AG04450 (cell line): ENCODE measurements around the gene SLC26A3. TPM values are rescaled to one million over a fixed set of nuclear protein-coding genes. Genes with fewer than 3 reads are reported as not detected.

Source experiments
- CTCF ChIA-PET: fragments of 300-600, 350-600 bp; formaldehyde crosslinking; extraction: SDS; loops from one replicate; lab custom pipeline; 2022; ENCODE audit warnings: antibody characterized with exemption, inconsistent platforms; lab: Charles Lee
- POLR2A ChIA-PET: fragments of 350-600 bp; formaldehyde crosslinking; extraction: SDS; loops from one replicate; lab custom pipeline; 2021; ENCODE audit warnings: antibody characterized with exemption, inconsistent platforms; lab: Yijun Ruan, JAX
- DNase-seq: peaks from one replicate; pipeline ENCODE4 v3.0.0-alpha.2; 2011; ENCODE audit warnings: low read depth, low spot score
- H3K27ac ChIP-seq: one replicate; pipeline ENCODE4 v1.5.1; 2012; ENCODE audit warnings: low read depth, low read length, control low read depth
- H3K27me3 ChIP-seq: one replicate; pipeline ENCODE4 v1.6.0; 2012; ENCODE audit warnings: low read length; ENCODE audit not compliant: control insufficient read depth, insufficient read depth
- H3K4me3 ChIP-seq: 2 replicates; pipeline ENCODE4 v1.5.1; 2011; ENCODE audit warnings: mild to moderate bottlenecking, low read depth, low read length, control low read depth
- H3K9me3 ChIP-seq: 2 replicates; pipeline ENCODE4 v1.5.1; 2012; ENCODE audit warnings: low read length; ENCODE audit not compliant: control insufficient read depth, insufficient read depth
- CTCF ChIP-seq: IDR thresholded peaks from 2 replicates; pipeline ENCODE4 v1.5.1; 2011; ENCODE audit warnings: low read depth, low read length, control low read depth, inconsistent platforms
- polyA plus RNA-seq: library from polyadenylated mRNA; depleted of rRNA; stranded (reverse); fragments of >200 nt; gene quantifications from 2 replicates; pipeline ENCODE4 v1.2.3, GENCODE V29; 2011

SLC26A3 gene
- polyA plus RNA-seq, 1 experiment, result not detected

DNA sequence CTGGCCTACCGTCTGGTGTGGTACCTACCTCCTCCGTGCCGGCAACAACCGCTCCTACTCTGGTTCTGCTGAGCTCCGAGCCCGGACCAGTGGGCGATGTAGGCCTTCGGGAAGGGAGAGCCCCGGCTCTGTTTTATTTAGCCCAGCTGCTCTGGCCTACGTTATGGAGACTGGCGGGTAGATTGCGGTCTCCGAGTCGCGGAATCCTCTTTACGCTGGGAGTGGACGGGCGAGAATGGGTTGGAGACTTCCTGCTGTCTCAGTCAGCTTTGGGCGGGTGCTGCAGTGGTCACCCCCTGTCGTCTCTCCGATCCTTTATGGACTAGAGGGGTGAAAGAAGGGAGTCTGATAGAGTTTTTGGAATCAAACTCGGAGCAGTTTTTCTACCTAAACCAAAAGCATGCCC is 58.7 kb downstream of the SLC26A3 start:
- Histone ChIP-seq H3K9me3 (no peaks in the 10 kb centered on the region), H3K4me3 (peak overlapping the region; percentile 94), H3K27me3 (no peaks in the 10 kb centered on the region), H3K27ac (peak overlapping the region; percentile 99)
- ChIA-PET CTCF (interaction anchor here (0.5 to 7.6 kb wide), 5 partner anchors 16 to 493 kb away, joined by 3 to 117 read pairs (median 10); no protein-coding TSS in a partner anchor), POLR2A (interaction anchor here (0.6 kb wide), 1 partner anchor 281 kb away, joined by 3 read pairs; no protein-coding TSS in a partner anchor)
- no peak for TF ChIP-seq CTCF
- no peak for DNase-seq

DNA sequence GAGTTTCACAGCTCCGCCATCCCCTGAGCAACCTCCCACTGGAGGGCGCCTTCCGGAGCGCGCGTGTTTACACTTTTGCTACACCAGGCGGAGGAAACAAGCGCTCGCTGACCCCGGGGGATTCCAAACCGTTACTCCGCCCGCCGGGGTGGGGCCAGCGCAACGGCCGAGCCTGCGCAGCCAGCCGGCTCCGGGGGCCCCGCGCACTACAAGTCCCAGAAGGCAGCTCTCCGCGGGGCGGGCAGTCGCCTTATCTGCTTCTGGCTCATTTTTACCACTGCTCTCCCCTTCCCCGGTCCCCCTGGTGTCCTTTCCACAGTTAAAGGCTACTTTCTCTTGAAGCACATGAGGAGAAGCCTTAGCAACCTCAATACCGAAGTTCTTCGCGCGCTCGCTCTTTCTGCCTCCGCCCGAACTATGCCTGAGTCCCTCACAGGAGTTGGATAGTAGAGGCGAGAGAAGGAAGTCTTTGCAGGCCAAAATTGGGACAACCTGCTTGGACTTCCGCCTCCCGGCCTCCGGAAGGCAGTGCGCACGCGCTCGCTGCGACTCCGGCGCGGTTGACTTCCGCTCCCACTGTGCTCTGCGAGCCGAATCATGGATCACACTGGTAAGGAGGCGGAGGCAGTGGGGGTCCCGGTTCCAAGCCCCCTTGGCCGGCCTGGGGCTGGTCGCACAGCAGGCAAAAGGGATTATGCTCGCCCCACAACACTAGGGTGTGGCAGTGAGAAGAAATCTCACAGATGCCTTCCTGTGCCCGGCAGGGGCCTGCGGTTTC is 59.3 kb downstream of the SLC26A3 start, which contains the start of gene CBLL1:
TSS of gene CBLL1 (plus strand) at position 576 of the 778 bp plus-strand sequence. CDS start at position 598, 22 bp downstream.
- peak; percentile 87 for DNase-seq
- POLR2A ChIA-PET, result interaction anchor here (0.6 to 1.6 kb wide), 9 partner anchors 99 to 575 kb away, joined by 3 to 6 read pairs (median 4); partner anchors contain the start of genes DLD and HBP1
- TF ChIP-seq CTCF, result peak; percentile 81
- CTCF ChIA-PET, result interaction anchor here (0.5 to 7.6 kb wide), 27 partner anchors 9 to 493 kb away, joined by 3 to 117 read pairs (median 4); no protein-coding TSS in a partner anchor
- Histone ChIP-seq H3K9me3 (no peaks in the 10 kb centered on the region), H3K4me3 (peak within 1 kb of the TSS; percentile 94), H3K27ac (peak within 1 kb of the TSS; percentile 99), H3K27me3 (no peaks in the 10 kb centered on the region)

GRCh38 chr7:107742678-107743566 is 60.1 kb downstream of the SLC26A3 start:
- TF ChIP-seq CTCF, result no peak
- H3K27ac ChIP-seq, result peak overlapping the region; percentile 90
- H3K4me3 ChIP-seq, result peak overlapping the region; percentile 68
- no peak for DNase-seq
- no peaks in the 10 kb centered on the region for H3K9me3 ChIP-seq
- no peaks in the 10 kb centered on the region for H3K27me3 ChIP-seq
- CTCF ChIA-PET, result interaction anchor here (0.5 to 7.6 kb wide), 24 partner anchors 8 to 428 kb away, joined by 3 to 117 read pairs (median 4); no protein-coding TSS in a partner anchor
- POLR2A ChIA-PET, result interaction anchor here (0.6 to 1.6 kb wide), 9 partner anchors 98 to 574 kb away, joined by 3 to 6 read pairs (median 4); partner anchors contain the start of genes DLD and HBP1

DNA sequence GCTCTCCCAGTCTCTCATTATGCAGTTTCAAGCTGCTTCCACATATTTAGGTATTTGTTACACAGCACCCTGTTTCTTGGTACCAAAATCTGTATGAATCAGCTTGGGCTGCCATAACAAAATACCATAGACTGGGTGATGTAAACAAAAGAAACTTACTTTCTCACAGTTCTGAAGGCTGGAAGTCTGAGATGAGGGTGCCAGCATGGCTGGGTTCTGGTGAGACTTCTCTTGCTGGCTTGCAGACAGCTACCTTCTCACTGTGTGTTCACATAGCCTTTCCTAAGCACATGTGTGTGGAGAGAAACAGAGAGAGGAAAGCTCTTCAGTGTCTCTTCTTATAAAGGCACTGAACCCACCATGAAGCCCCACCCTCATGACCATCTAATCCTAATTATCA is 74.7 kb downstream of the SLC26A3 start:
- no peak for DNase-seq
- POLR2A ChIA-PET, result no interaction called here
- Histone ChIP-seq H3K4me3 (no peak overlapping the region), H3K9me3 (no peaks in the 10 kb centered on the region), H3K27ac (no peak overlapping the region), H3K27me3 (peaks cover 2% of the 10 kb centered on the region)
- CTCF ChIA-PET, result interaction anchor here (0.6 to 5.9 kb wide), 5 partner anchors 14 to 937 kb away, joined by 5 to 75 read pairs (median 7); partner anchors contain the start of gene CBLL1
- no peak for TF ChIP-seq CTCF
